Mesenchymal stem cell (in vitro differentiated cells and primary cell): Measurements from ENCODE around the gene CYP39A1.

Experiments used
- DNase-seq: peaks from one replicate; pipeline ENCODE4 v3.0.0-alpha.2; 2013
- H2AFZ ChIP-seq: one replicate; pipeline ENCODE4 v1.6.1; 2013; ENCODE audit warnings: low read depth, mild to moderate bottlenecking, control low read depth, inconsistent platforms, low read length, moderate library complexity
- H2AK5ac ChIP-seq: 2 replicates; pipeline ENCODE4 v1.6.1; 2013; ENCODE audit warnings: low read length, moderate library complexity, mild to moderate bottlenecking, inconsistent platforms; ENCODE audit not compliant: severe bottlenecking
- H2BK120ac ChIP-seq: one replicate; pipeline ENCODE4 v1.6.1; 2013; ENCODE audit warnings: low read depth, mild to moderate bottlenecking, inconsistent platforms, low read length, moderate library complexity
- H2BK12ac ChIP-seq, 2 experiments: one replicate each; pipeline ENCODE4 v1.6.1; 2013; ENCODE audit warnings: inconsistent platforms in 2 of 2, low read length in 2 of 2, mild to moderate bottlenecking in 2 of 2, moderate library complexity in 2 of 2, control low read depth in 1 of 2
- H2BK15ac ChIP-seq: one replicate; pipeline ENCODE4 v1.6.1; 2013; ENCODE audit warnings: mild to moderate bottlenecking, low read depth, inconsistent platforms; ENCODE audit not compliant: poor library complexity, severe bottlenecking
- H2BK5ac ChIP-seq: 2 replicates; pipeline ENCODE4 v1.6.1; 2013; ENCODE audit warnings: low read depth, mild to moderate bottlenecking, low read length, control low read depth, inconsistent platforms; ENCODE audit not compliant: poor library complexity, severe bottlenecking
- H3K14ac ChIP-seq, 2 experiments: one replicate each; pipeline ENCODE4 v1.6.1; 2013; ENCODE audit warnings: inconsistent platforms in 2 of 2, low read length in 2 of 2, control low read depth in 1 of 2, mild to moderate bottlenecking in 1 of 2, moderate library complexity in 1 of 2
- H3K18ac ChIP-seq, 2 experiments: one replicate each; pipeline ENCODE4 v1.6.1; 2013; ENCODE audit warnings: inconsistent platforms in 2 of 2, low read length in 2 of 2, control low read depth in 1 of 2, low read depth in 1 of 2, mild to moderate bottlenecking in 1 of 2
- H3K23ac ChIP-seq, 2 experiments: one replicate each; pipeline ENCODE4 v1.6.1; 2013; ENCODE audit warnings: inconsistent platforms in 2 of 2, low read length in 2 of 2, mild to moderate bottlenecking in 2 of 2, moderate library complexity in 2 of 2, control low read depth in 1 of 2
- H3K27ac ChIP-seq: 2 replicates; pipeline ENCODE4 v1.5.1; 2013; ENCODE audit warnings: mild to moderate bottlenecking, moderate library complexity, low read length, control low read depth, inconsistent platforms; ENCODE audit not compliant: poor library complexity, severe bottlenecking
- H3K27me3 ChIP-seq, 2 experiments: 2 replicates each; pipeline versions ENCODE4 v1.6.1 to v1.7.0; 2013; ENCODE audit warnings: low read length in 2 of 2, mild to moderate bottlenecking in 2 of 2, moderate library complexity in 2 of 2, control low read depth in 1 of 2, inconsistent platforms in 1 of 2; ENCODE audit not compliant: control insufficient read depth in 1 of 2, insufficient read depth in 1 of 2
- H3K36me3 ChIP-seq, 2 experiments: 2 replicates each; pipeline versions ENCODE4 v1.6.1 to v1.7.0; 2013; ENCODE audit warnings: low read length in 2 of 2, control low read depth in 1 of 2, inconsistent platforms in 1 of 2, low read depth in 1 of 2, mild to moderate bottlenecking in 1 of 2; ENCODE audit not compliant: insufficient read depth in 2 of 2, control insufficient read depth in 1 of 2
- H3K4ac ChIP-seq, 2 experiments: one replicate each; pipeline ENCODE4 v1.6.1; 2013; ENCODE audit warnings: inconsistent platforms in 2 of 2, low read length in 2 of 2, mild to moderate bottlenecking in 2 of 2, moderate library complexity in 2 of 2, control low read depth in 1 of 2, low read depth in 1 of 2
- H3K4me1 ChIP-seq: 2 replicates; pipeline ENCODE4 v1.6.1; 2013; ENCODE audit warnings: low read depth, low read length, control low read depth; ENCODE audit not compliant: control insufficient read depth, insufficient read depth
- H3K4me2 ChIP-seq: 2 replicates; pipeline ENCODE4 v1.6.1; 2013; ENCODE audit warnings: low read length, mild to moderate bottlenecking, inconsistent platforms; ENCODE audit not compliant: poor library complexity, severe bottlenecking
- H3K4me3 ChIP-seq, 2 experiments: 2 replicates each; pipeline versions ENCODE4 v1.5.1 to v1.7.0; 2013; ENCODE audit warnings: low read length in 2 of 2, mild to moderate bottlenecking in 2 of 2, control low read depth in 1 of 2, low read depth in 1 of 2; ENCODE audit not compliant: insufficient read depth in 1 of 2
- H3K79me1 ChIP-seq: replicated peaks from 2 replicates; pipeline ENCODE4 v1.6.1; 2013; ENCODE audit warnings: mild to moderate bottlenecking, control low read depth, low read length, inconsistent platforms; ENCODE audit not compliant: poor library complexity, severe bottlenecking
- H3K9ac ChIP-seq: 2 replicates; pipeline ENCODE4 v1.7.0; 2013; ENCODE audit warnings: mild to moderate bottlenecking, low read length, moderate library complexity
- H3K9me3 ChIP-seq: 2 replicates; pipeline ENCODE4 v1.7.0; 2013; ENCODE audit warnings: mild to moderate bottlenecking, low read length; ENCODE audit not compliant: control insufficient read depth
- H4K8ac ChIP-seq: one replicate; pipeline ENCODE4 v1.6.1; 2013; ENCODE audit warnings: inconsistent platforms, mild to moderate bottlenecking, low read length, moderate library complexity
- H4K91ac ChIP-seq: one replicate; pipeline ENCODE4 v1.6.1; 2013; ENCODE audit warnings: mild to moderate bottlenecking, low read length, inconsistent platforms
- WGBS: methylation state at CpG from one replicate; pipeline ENCODE4 v1.1.7; 2013; ENCODE audit warnings: mixed read lengths; 5-methylcytosine and 5-hydroxymethylcytosine counted together

The CYP39A1 gene

GRCh38 chr6:46635462-46635861, 17.2 kb downstream of the CYP39A1 start:
- Histone ChIP-seq H3K4ac (no peak overlapping the region), H3K23ac (no peak overlapping the region), H2BK12ac (no peak overlapping the region), H3K79me1 (no peaks in the 10 kb centered on the region), H4K8ac (no peak overlapping the region), H3K9me3 (no peaks in the 10 kb centered on the region), H3K4me1 (no peaks in the 10 kb centered on the region), H2BK15ac (no peak overlapping the region), H3K14ac (no peak overlapping the region), H2AFZ (no peak overlapping the region), H2BK120ac (no peak overlapping the region), H3K36me3 (no peaks in the 10 kb centered on the region), H3K4me2 (no peak overlapping the region), H3K27ac (no peak overlapping the region), H2BK5ac (no peak overlapping the region), H3K9ac (no peak overlapping the region), H3K27me3 (no peaks in the 10 kb centered on the region), H3K18ac (no peak overlapping the region), H3K4me3 (no peak overlapping the region), H4K91ac (no peak overlapping the region), H2AK5ac (no peak overlapping the region)
- no peak for DNase-seq
- WGBS, result 84% methylated on average over 5 of the region's 6 CpGs

GRCh38 chr6:46632053-46632452, 20.6 kb downstream of the CYP39A1 start:
- Histone ChIP-seq H3K4me2 (no peak overlapping the region), H3K9ac (no peak overlapping the region), H3K23ac (no peak overlapping the region), H3K79me1 (no peaks in the 10 kb centered on the region), H4K91ac (no peak overlapping the region), H2AFZ (no peak overlapping the region), H2BK5ac (no peak overlapping the region), H3K4me1 (no peaks in the 10 kb centered on the region), H4K8ac (no peak overlapping the region), H2BK15ac (no peak overlapping the region), H3K9me3 (no peaks in the 10 kb centered on the region), H2BK12ac (no peak overlapping the region), H3K36me3 (no peaks in the 10 kb centered on the region), H2AK5ac (no peak overlapping the region), H3K14ac (no peak overlapping the region), H3K18ac (no peak overlapping the region), H3K4me3 (no peak overlapping the region), H3K27ac (no peak overlapping the region), H2BK120ac (no peak overlapping the region), H3K27me3 (no peaks in the 10 kb centered on the region), H3K4ac (no peak overlapping the region)
- WGBS, result no CpG with 5 or more reads among the region's 1 CpG
- no peak for DNase-seq

GRCh38 chr6:46629691-46630090, 22.9 kb downstream of the CYP39A1 start:
- H3K4me1 ChIP-seq, result no peaks in the 10 kb centered on the region
- no peak overlapping the region for H3K4ac ChIP-seq
- H2AFZ ChIP-seq, result no peak overlapping the region
- WGBS, result 98% methylated on average over 7 of the region's 7 CpGs
- no peak overlapping the region for H3K4me3 ChIP-seq
- no peaks in the 10 kb centered on the region for H3K36me3 ChIP-seq
- no peaks in the 10 kb centered on the region for H3K27me3 ChIP-seq
- H3K27ac ChIP-seq, result no peak overlapping the region
- H3K9ac ChIP-seq, result no peak overlapping the region
- H4K91ac ChIP-seq, result no peak overlapping the region
- no peak for DNase-seq
- H3K23ac ChIP-seq, result no peak overlapping the region
- H2BK12ac ChIP-seq, result no peak overlapping the region
- no peak overlapping the region for H2AK5ac ChIP-seq
- no peak overlapping the region for H3K14ac ChIP-seq
- no peak overlapping the region for H2BK5ac ChIP-seq
- no peaks in the 10 kb centered on the region for H3K9me3 ChIP-seq
- H3K18ac ChIP-seq, result no peak overlapping the region
- no peak overlapping the region for H4K8ac ChIP-seq
- H2BK15ac ChIP-seq, result no peak overlapping the region
- no peak overlapping the region for H2BK120ac ChIP-seq
- no peak overlapping the region for H3K4me2 ChIP-seq
- H3K79me1 ChIP-seq, result no peaks in the 10 kb centered on the region

GRCh38 chr6:46628976-46629375, 23.6 kb downstream of the CYP39A1 start:
- no peak overlapping the region for H3K9ac ChIP-seq
- no peak overlapping the region for H2AK5ac ChIP-seq
- no peak overlapping the region for H2BK12ac ChIP-seq
- no peaks in the 10 kb centered on the region for H3K36me3 ChIP-seq
- H3K27me3 ChIP-seq, result no peaks in the 10 kb centered on the region
- H4K91ac ChIP-seq, result no peak overlapping the region
- 100% methylated on average over 3 of the region's 3 CpGs for WGBS
- H2AFZ ChIP-seq, result no peak overlapping the region
- no peak overlapping the region for H2BK15ac ChIP-seq
- no peaks in the 10 kb centered on the region for H3K4me1 ChIP-seq
- no peak overlapping the region for H4K8ac ChIP-seq
- H3K18ac ChIP-seq, result no peak overlapping the region
- H2BK5ac ChIP-seq, result no peak overlapping the region
- no peaks in the 10 kb centered on the region for H3K9me3 ChIP-seq
- no peak overlapping the region for H3K27ac ChIP-seq
- H3K23ac ChIP-seq, result no peak overlapping the region
- no peak for DNase-seq
- H3K4me2 ChIP-seq, result no peak overlapping the region
- no peak overlapping the region for H3K14ac ChIP-seq
- no peak overlapping the region for H3K4ac ChIP-seq
- no peaks in the 10 kb centered on the region for H3K79me1 ChIP-seq
- no peak overlapping the region for H3K4me3 ChIP-seq
- H2BK120ac ChIP-seq, result no peak overlapping the region
